Activated naive CD4-positive, alpha-beta T cell treated with anti-CD3 and anti-CD28 coated beads, Interleukin-2, amount 50 U/mL, for 72 hours (primary cell): ENCODE results near the gene RIT2. TPM values are rescaled to one million over a fixed set of nuclear protein-coding genes. Genes with fewer than 3 reads are reported as not detected.
"Not testable (repeated sequence)": the region's sequence is repeated elsewhere in the genome, so short reads cannot be mapped to it uniquely, and the experiment has no call there.

Source experiments
- ATAC-seq, 2 donors: fragments of 150-1000 bp; cut with Tn5 transposase; 2 replicates each; pipeline ENCODE4 v1.10.0; 2021; ENCODE audit warnings: mild to moderate bottlenecking in 2 of 2, moderate library complexity in 2 of 2
- DNase-seq, 2 donors: peaks; one replicate each; pipeline ENCODE4 v3.0.0; 2021 to 2022; ENCODE audit warnings: low spot score in 2 of 2
- H3K27ac Mint-ChIP-seq, 2 donors: one replicate each; pipeline ENCODE4 v1.8.0; 2022; ENCODE audit warnings: mild to moderate bottlenecking in 2 of 2, mixed read lengths in 2 of 2
- H3K36me3 Mint-ChIP-seq, 2 donors: one replicate each; pipeline ENCODE4 v1.8.0; 2022; ENCODE audit warnings: mixed read lengths in 2 of 2
- H3K9me3 Mint-ChIP-seq, 2 donors: one replicate each; pipeline ENCODE4 v1.8.0; 2022; ENCODE audit warnings: mixed read lengths in 2 of 2
- total RNA-seq, 2 donors: library from RNA; stranded (reverse); gene quantifications; one replicate each; pipeline ENCODE4 v1.2.3, GENCODE V29; 2022

Gene RIT2
- total RNA-seq, 2 donors from 2014 or later: not detected

DNA sequence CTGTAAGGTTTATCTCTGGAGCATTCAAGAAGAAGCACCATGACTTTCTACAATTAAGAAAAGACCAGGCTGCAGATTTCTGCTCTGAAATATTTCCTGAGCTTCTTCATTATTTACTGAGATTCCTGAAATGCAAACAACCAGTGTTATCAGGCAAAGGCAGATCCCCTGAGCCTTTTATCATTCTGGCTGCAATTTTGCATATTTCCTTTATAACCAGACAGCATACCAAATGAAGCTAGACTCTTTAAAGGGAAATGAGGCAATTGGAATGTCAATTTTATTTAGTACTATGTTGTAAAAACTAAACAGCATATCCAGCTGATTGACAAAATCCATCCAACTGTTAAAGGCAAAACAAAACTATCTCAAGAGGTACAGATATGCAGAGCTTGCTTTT is 372.5 kb downstream of the RIT2 start:
- Mint-ChIP-seq H3K36me3 (peaks cover under 1 to 1% of the 10 kb centered on the region in 2 donors), H3K27ac (no peak overlapping the region), H3K9me3 (peaks cover 3 to 5% of the 10 kb centered on the region in 2 donors)
- ATAC-seq: no peak
- DNase-seq: no peak

GRCh38 chr18:42742474-42742873 is 373.0 kb downstream of the RIT2 start:
- Mint-ChIP-seq H3K27ac (no peak overlapping the region), H3K36me3 (peaks cover 5 to 6% of the 10 kb centered on the region in 2 donors), H3K9me3 (peaks cover 0 to 5% of the 10 kb centered on the region in 2 donors)
- ATAC-seq (no peak), DNase-seq (no peak)

GRCh38 chr18:42741805-42742347 is 373.6 kb downstream of the RIT2 start:
- H3K27ac Mint-ChIP-seq, DNase-seq, H3K9me3 Mint-ChIP-seq, ATAC-seq, H3K36me3 Mint-ChIP-seq: not testable (repeated sequence)

GRCh38 chr18:42741299-42741698 is 374.2 kb downstream of the RIT2 start:
- ATAC-seq, DNase-seq, H3K27ac Mint-ChIP-seq, H3K36me3 Mint-ChIP-seq, H3K9me3 Mint-ChIP-seq: not testable (repeated sequence)

DNA sequence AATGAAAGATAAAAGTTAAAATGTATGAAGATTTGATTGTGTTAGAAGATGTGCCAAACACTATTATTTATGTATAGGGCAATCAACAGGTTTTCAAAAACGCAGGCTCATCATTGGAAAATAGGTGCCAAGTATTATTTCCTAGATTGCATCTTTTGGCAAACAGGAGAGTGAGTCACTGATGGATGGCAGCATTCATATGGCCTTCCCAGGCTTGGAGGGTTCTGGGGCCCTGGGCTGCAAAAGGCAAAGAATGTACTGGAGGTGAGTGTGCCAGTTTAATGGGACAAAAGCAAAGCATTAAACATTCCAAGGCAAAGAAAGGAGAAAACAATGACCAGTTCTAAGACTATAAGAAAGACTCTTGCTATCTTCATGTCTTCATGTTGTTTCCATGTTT is 379.4 kb downstream of the RIT2 start:
- DNase-seq (no peak), ATAC-seq (no peak)
- Mint-ChIP-seq H3K9me3 (peaks cover 0 to 8% of the 10 kb centered on the region in 2 donors), H3K27ac (no peak overlapping the region), H3K36me3 (peaks cover 6 to 9% of the 10 kb centered on the region in 2 donors)

DNA sequence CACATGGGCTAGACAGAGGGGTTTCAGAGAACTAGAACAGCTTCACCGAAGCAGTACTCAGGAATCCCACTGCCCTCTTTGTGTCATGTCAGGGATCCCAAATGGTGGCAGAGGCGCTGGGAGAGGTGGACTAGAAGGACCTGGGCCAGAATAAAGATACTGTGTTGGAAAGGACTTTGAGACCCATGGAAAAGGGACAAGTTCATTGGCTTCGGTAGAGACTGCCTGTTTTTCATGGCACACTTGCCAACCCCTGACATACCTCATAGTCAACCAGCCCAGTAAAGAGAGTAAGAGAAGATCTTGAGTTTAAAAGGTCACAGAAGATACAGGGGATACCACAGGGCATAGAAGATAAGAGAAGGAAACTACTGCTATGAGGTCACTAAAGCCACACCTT is 381.0 kb downstream of the RIT2 start:
- Mint-ChIP-seq H3K9me3 (peaks cover 6 to 14% of the 10 kb centered on the region in 2 donors), H3K36me3 (peaks cover 6 to 9% of the 10 kb centered on the region in 2 donors), H3K27ac (no peak overlapping the region)
- DNase-seq (no peak), ATAC-seq (no peak)

GRCh38 chr18:42730272-42730671 is 385.2 kb downstream of the RIT2 start:
- ATAC-seq (no peak), DNase-seq (no peak)
- Mint-ChIP-seq H3K27ac (no peak overlapping the region), H3K9me3 (peaks cover 10 to 20% of the 10 kb centered on the region in 2 donors), H3K36me3 (no peaks in the 10 kb centered on the region)

DNA sequence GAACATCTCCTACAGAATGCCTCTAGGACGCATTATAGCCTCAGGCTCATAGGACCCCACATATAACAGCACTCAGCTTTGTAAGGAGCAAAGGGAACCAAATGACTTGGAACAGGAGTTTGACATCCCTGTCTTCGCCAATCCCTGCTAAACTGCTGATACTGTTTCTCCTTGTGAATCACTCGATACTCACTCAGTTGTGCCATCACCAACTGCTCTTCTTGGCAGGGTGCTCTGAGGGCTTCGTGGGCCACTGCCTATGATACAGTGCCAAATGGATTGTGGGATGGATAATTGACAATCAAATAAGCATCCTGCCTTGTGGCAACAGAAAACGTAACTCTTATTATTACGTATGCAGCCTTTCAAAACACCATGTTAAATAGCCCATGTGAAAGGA is 396.3 kb downstream of the RIT2 start:
- Mint-ChIP-seq H3K36me3 (no peaks in the 10 kb centered on the region), H3K9me3 (peaks cover 12 to 15% of the 10 kb centered on the region in 2 donors), H3K27ac (no peak overlapping the region)
- DNase-seq (no peak), ATAC-seq (no peak)

DNA sequence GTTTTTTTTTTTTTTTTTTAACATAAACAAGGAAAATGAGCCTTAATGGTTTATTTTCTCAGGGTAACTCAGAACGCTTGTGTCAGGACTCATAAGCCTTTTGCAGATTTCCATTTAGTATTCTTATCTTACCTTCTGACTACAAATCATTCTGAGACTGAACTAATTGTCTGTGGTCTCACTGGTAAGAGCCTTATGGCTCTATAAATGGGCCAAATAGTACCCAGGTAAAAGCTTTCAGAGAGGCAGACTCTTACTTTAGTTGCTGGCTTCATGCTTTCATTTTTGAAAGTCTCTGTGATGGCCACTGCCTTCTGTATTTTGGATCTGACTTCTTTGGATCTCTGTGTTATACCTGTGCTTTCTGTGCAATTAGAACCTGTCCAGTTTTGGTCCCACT is 403.4 kb downstream of the RIT2 start:
- Mint-ChIP-seq H3K9me3 (peaks cover 2 to 5% of the 10 kb centered on the region in 2 donors), H3K36me3 (no peaks in the 10 kb centered on the region), H3K27ac (no peak overlapping the region)
- no peak for ATAC-seq
- no peak for DNase-seq

GRCh38 chr18:42707080-42707479 is 408.4 kb downstream of the RIT2 start:
- ATAC-seq (no peak), DNase-seq (no peak)
- H3K27ac Mint-ChIP-seq: no peak overlapping the region
- H3K36me3 Mint-ChIP-seq: no peaks in the 10 kb centered on the region
- H3K9me3 Mint-ChIP-seq: peaks cover 3 to 15% of the 10 kb centered on the region in 2 donors

DNA sequence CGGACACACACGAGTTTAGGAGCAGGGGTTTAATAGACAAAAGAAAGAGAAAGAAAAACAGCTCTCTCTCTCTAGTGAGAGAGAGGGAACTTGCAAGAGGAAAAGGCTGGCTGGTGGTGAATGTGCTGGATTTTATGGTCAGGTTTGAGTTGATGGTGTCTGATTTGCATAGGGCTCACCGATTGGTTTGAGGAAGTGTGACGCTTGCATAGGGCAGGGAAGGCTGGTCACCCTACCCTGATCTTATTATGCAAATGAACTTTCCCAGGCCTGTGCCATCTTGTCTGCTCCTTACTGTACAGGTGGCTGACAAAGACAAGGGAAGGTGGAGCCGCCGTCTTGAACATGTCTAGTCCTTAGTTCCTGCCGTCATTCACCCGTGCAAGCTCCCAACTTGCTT is 408.9 kb downstream of the RIT2 start:
- H3K27ac Mint-ChIP-seq: no peak overlapping the region

GRCh38 chr18:42706029-42706608 is 409.4 kb downstream of the RIT2 start:
- DNase-seq (no peak), ATAC-seq (no peak)
- H3K9me3 Mint-ChIP-seq: peaks cover 8 to 19% of the 10 kb centered on the region in 2 donors
- H3K27ac Mint-ChIP-seq: no peak overlapping the region
- no peaks in the 10 kb centered on the region for H3K36me3 Mint-ChIP-seq

More for the DNA sequence above, 408.9 kb downstream of the RIT2 start:
- peaks cover 7 to 18% of the 10 kb centered on the region in 2 donors for H3K9me3 Mint-ChIP-seq
- no peaks in the 10 kb centered on the region for H3K36me3 Mint-ChIP-seq
- no peak for ATAC-seq
- DNase-seq: no peak

Other genes starting within 250 kb of the RIT2 start
- not detected for gene SYT4, start 161.8 kb upstream of the RIT2 start, total RNA-seq